Left lobe of liver (tissue), 2 donors: Measurements from ENCODE around the gene AFAP1L2. TPM values are rescaled to one million over a fixed set of nuclear protein-coding genes. Genes with fewer than 3 reads are reported as not detected.

Experiments
- ATAC-seq: fragments of 200-7000 bp; cut with Tn5 transposase; one replicate; pipeline ENCODE4 v1.9.1; 2020; ENCODE audit warnings: mild to moderate bottlenecking, moderate library complexity
- DNase-seq: peaks from one replicate; pipeline ENCODE4 v3.0.0-alpha.2; 2020; ENCODE audit warnings: low spot score
- total RNA-seq: library from RNA; stranded (reverse); gene quantifications from one replicate; pipeline ENCODE4 v1.2.1, GENCODE V29; 2021
- donor health status: DM: no; HTN: no; CAD: no; lungs with moderate emphysema.
- donor health status: DM: no; HTN: yes; CAD: no.

Gene AFAP1L2
- total RNA-seq, 1 donor from 2014 or later: 1.3 TPM

- DNase-seq: no peak
- peak; percentile 15 for ATAC-seq
Measured at GRCh38 chr10:114278140-114278883, 126.0 kb downstream of the AFAP1L2 start.

GRCh38 chr10:114276671-114277070 lies 127.6 kb downstream of the AFAP1L2 start:
- DNase-seq (no peak), ATAC-seq (no peak)

GRCh38 chr10:114276066-114276465 lies 128.2 kb downstream of the AFAP1L2 start:
- no peak for ATAC-seq
- DNase-seq: no peak

DNA sequence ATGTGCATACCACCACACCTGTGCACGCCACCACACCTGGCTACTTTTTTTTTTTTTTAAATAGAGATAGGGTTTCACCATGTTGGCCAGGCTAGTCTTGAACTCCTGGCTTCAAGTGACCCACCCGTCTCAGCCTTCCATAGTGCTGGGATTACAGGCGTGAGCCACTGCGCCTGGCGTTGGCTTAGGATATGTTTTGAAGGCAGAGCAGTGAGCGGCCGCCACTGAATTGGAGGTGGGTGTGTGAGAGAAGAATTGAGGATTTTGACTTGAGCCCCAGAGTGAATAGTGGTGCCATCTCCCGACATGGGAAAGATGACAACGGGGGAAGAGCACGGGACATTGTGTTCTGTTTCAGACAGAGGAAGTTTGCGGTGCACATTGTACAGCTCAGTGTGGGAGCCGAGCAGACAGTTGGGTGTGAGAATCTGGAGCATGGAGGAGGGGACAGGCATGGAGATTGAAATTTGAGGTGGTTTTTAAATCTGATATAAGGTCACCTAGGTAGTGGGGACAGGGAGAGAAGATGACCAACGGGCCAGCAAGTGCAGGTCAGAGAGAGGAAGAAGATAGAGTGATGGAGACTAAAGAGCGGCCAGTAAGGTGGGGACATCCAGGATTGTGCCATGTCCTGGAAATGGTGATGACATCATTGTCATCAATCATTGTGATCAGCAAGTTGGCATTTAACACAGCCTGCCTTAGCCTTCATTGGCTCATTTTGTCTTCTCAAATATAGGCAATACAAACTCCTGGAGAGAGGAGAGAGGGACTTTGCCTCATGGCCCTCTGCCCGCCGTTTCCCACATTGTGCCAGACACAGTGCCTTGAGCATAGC lies 129.5 kb downstream of the AFAP1L2 start:
- no peak for DNase-seq
- peak; percentile 44 for ATAC-seq

GRCh38 chr10:114273910-114274309 lies 130.4 kb downstream of the AFAP1L2 start:
- ATAC-seq (no peak), DNase-seq (no peak)

- DNase-seq: no peak
- no peak for ATAC-seq
Measured at GRCh38 chr10:114272696-114273095, 131.6 kb downstream of the AFAP1L2 start.

GRCh38 chr10:114271779-114272167 lies 132.5 kb downstream of the AFAP1L2 start:
- no peak for ATAC-seq
- no peak for DNase-seq

GRCh38 chr10:114271075-114271778 lies 133.1 kb downstream of the AFAP1L2 start:
- DNase-seq: no peak
- no peak for ATAC-seq

GRCh38 chr10:114266521-114266920 lies 137.8 kb downstream of the AFAP1L2 start:
- DNase-seq (no peak), ATAC-seq (peak; percentile 89)

DNA sequence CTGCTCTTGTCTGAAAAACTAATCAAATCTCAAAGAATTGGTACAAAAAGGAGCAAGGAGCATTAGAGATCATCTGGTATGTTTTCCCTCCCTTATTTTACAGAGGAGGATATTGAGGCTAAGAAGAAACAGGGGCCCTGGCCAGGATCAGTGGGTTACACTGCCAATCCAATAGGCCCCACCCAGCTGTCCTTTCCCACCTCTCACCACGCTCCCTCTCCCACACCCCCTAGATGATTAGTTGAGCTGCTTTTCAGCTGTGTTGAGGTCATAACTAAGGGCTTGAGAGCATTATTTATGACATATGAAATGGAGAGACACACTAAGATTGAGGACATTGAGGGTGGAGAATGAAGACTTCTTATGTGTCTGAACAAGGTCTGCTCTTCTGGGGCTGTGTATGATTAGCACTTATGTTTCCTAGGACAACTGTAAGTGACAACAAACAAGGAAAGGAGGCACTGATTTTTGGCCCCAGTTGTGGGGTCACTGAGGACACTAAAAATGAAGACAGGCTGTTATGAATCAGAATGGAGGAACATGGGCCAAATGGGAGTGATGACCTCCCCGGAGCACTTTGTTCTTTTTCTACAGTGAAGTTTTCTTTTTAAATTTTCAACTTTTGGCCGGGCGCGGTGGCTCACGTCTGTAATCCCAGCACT lies 138.8 kb downstream of the AFAP1L2 start:
- no peak for ATAC-seq
- no peak for DNase-seq

GRCh38 chr10:114262496-114262895 lies 141.8 kb downstream of the AFAP1L2 start:
- ATAC-seq (no peak), DNase-seq (no peak)

DNA sequence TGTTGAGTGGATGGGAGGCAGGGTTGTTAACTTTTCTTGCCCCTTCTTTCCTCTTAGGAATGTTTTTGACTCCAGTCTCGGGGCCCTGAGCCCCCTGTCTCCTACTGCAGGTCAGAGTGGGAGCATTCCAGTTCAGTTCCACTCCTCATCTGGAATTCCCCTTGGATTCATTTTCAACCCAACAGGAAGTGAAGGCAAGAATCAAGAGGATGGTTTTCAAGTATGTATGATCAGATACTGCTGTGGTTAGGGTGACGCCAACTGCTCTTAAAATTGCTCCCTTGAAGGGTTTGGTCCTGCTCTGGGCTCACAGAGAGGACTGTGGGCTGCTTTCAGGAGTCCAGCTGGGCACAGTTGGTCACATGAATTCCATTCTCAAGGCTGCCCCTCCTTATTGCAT lies 143.2 kb downstream of the AFAP1L2 start:
- ATAC-seq (no peak), DNase-seq (no peak)

GRCh38 chr10:114260366-114260765 lies 143.9 kb downstream of the AFAP1L2 start:
- DNase-seq (no peak), ATAC-seq (no peak)

- no peak for ATAC-seq
- no peak for DNase-seq
Measured at GRCh38 chr10:114259824-114260223, 144.5 kb downstream of the AFAP1L2 start.

GRCh38 chr10:114258274-114258840 lies 145.9 kb downstream of the AFAP1L2 start:
- ATAC-seq (no peak), DNase-seq (no peak)

DNA sequence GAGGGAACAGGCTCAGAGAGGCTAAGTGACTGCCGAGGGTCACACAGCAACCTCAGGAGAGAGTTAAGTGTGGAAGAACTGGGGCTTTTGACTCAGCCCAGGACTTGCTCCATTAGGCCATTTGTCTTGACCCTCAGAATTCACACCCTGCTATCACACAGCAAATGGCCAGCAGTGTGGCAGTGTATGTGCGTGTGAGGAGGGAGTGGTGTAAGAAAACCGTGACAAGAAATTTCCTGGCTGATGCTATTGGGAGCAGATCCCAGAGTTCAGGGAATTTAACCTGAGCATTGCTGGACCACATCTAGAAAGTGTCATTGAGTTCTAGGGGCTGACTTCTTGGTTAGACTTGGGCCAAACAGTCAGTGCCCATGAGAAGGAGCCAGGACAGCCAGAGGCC lies 146.8 kb downstream of the AFAP1L2 start:
- no peak for DNase-seq

DNA sequence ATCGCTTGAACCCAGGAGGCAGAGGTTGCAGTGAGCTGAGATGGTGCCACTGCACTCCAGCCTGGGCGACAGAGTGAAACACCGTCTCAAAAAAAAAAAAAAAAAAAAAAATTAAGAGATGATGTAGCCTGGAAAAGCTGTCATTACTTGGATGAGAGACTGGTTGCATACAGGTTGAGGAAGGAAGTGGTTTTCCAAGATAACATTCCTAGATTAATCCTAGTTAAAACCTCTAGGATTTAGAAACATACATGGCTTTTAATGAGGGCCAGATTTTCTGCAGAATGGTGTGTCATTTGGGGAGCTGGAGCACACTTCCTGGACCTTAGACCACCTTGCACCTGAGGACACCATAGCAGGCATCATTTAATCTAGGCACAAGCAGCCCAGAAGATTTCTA lies 147.5 kb downstream of the AFAP1L2 start:
- ATAC-seq: no peak
- DNase-seq: no peak

More for the DNA sequence above, 146.8 kb downstream of the AFAP1L2 start:
- ATAC-seq: no peak

- ATAC-seq (no peak), DNase-seq (no peak)
Measured at GRCh38 chr10:114256008-114256765, 148.1 kb downstream of the AFAP1L2 start.

DNA sequence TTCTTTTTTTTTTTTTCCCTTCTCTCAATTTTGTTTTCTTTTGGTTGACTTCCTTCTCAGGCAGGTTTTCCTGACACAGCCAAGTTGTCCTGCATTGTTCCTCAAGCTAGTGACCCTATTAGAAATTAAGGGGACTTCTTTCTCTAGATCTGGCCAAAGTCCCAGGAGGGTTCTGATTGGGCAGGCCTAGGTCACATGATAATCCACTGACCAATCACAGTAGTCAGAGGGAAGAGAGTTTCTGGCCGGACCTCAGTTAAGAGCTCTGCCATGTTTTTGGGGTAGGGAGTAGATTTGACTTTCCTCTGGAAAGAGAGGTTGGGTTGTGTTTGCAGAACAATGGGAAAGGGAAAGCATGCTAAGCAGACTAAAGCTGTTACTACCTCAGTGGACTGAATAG lies 149.1 kb downstream of the AFAP1L2 start:
- DNase-seq: no peak

GRCh38 chr10:114252883-114253282 lies 151.4 kb downstream of the AFAP1L2 start:
- DNase-seq (no peak), ATAC-seq (no peak)

More for the DNA sequence above, 149.1 kb downstream of the AFAP1L2 start:
- no peak for ATAC-seq
